MM.1S (cell line): ENCODE measurements around the gene CHRNA10.
"Not testable (repeated sequence)": the region's sequence is repeated elsewhere in the genome, so short reads cannot be mapped to it uniquely, and the experiment has no call there.

Experiments
- DNase-seq: peaks from one replicate; pipeline ENCODE4 v3.0.0-alpha.2; 2015
- H2AFZ ChIP-seq: fragments of 300-600 bp; sonication (generic); 2 replicates; pipeline ENCODE4 v1.6.0; 2016; ENCODE audit warnings: antibody characterized with exemption, low read length
- H3F3A ChIP-seq: fragments of 300-600 bp; sonication (generic); 2 replicates; pipeline ENCODE4 v1.6.1; 2016; ENCODE audit warnings: mild to moderate bottlenecking, antibody characterized with exemption, low read length, moderate library complexity, mixed read lengths; ENCODE audit not compliant: insufficient read depth
- H3K27ac ChIP-seq: fragments of 300-600 bp; sonication (generic); 2 replicates; pipeline ENCODE4 v1.5.1; 2016; ENCODE audit warnings: mild to moderate bottlenecking, low read length
- H3K27me3 ChIP-seq: fragments of 300-600 bp; sonication (generic); replicated peaks from 2 replicates; pipeline ENCODE4 v1.6.0; 2016; ENCODE audit warnings: low read length; ENCODE audit not compliant: insufficient read depth
- H3K36me3 ChIP-seq: fragments of 300-600 bp; sonication (generic); replicated peaks from 2 replicates; pipeline ENCODE4 v1.6.1; 2016; ENCODE audit warnings: mild to moderate bottlenecking, low read length, mixed read lengths; ENCODE audit not compliant: insufficient read depth
- H3K4me1 ChIP-seq: fragments of 300-600 bp; sonication (generic); 2 replicates; pipeline ENCODE4 v1.6.1; 2016; ENCODE audit warnings: low read length, mixed read lengths
- H3K4me2 ChIP-seq: fragments of 300-600 bp; sonication (generic); 2 replicates; pipeline ENCODE4 v1.6.0; 2016; ENCODE audit warnings: low read depth, low read length
- H3K4me3 ChIP-seq: fragments of 300-600 bp; sonication (generic); 2 replicates; pipeline ENCODE4 v1.5.1; 2016; ENCODE audit warnings: low read length, mixed read lengths
- H3K79me2 ChIP-seq: fragments of 300-600 bp; sonication (generic); 2 replicates; pipeline ENCODE4 v1.6.1; 2016; ENCODE audit warnings: mixed run types, low read length, mixed read lengths
- H3K9ac ChIP-seq: fragments of 300-600 bp; sonication (generic); 2 replicates; pipeline ENCODE4 v1.6.1; 2016; ENCODE audit warnings: low read length, mixed read lengths
- H3K9me2 ChIP-seq: fragments of 300-600 bp; sonication (generic); replicated peaks from 2 replicates; pipeline ENCODE4 v1.6.1; 2016; ENCODE audit warnings: mild to moderate bottlenecking, low read length, mixed read lengths; ENCODE audit not compliant: insufficient read depth
- H3K9me3 ChIP-seq: fragments of 300-600 bp; sonication (generic); replicated peaks from 2 replicates; pipeline ENCODE4 v1.6.1; 2016; ENCODE audit warnings: mild to moderate bottlenecking, low read length, mixed read lengths; ENCODE audit not compliant: insufficient read depth
- H4K20me1 ChIP-seq: fragments of 300-600 bp; sonication (generic); 2 replicates; pipeline ENCODE4 v1.6.1; 2016; ENCODE audit warnings: mild to moderate bottlenecking, low read length, moderate library complexity, mixed read lengths; ENCODE audit not compliant: insufficient read depth
- CTCF ChIP-seq: fragments of 300-600 bp; sonication (generic); IDR thresholded peaks from 2 replicates; pipeline ENCODE4 v1.5.1; 2016; ENCODE audit warnings: antibody characterized with exemption, low read length, mixed read lengths
- EZH2 ChIP-seq: fragments of 300-600 bp; sonication (generic); optimal IDR thresholded peaks from 2 replicates; pipeline ENCODE3; 2017; ENCODE audit warnings: low read depth, mild to moderate bottlenecking, antibody characterized with exemption, low read length, mixed read lengths
- EZH2phosphoT487 ChIP-seq: fragments of 300-600 bp; sonication (generic); IDR thresholded peaks from 2 replicates; pipeline ENCODE4 v1.6.1; 2018; ENCODE audit warnings: antibody characterized with exemption, low read length

CHRNA10 gene

DNA sequence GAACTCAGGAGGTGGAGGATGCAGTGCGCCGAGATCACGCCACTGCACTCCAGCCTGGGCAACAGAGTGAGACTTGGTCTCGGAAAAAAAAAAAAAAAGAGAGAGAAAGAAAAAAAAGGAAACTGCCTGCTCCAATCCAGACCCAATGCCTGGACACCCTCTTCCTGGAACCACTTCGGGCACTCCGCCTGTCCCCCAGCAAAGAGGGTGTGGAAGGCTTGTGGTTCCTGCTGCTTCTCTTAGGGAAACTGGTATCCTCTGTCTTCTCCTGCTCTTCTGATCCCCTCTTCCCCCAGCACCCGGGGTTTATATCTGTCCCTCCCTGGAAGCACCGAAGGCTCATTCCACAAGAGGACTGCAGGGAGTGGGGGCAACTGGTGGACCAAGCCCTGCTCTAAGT is 12.9 kb downstream of the CHRNA10 start:
- TF ChIP-seq CTCF, result no peak
- TF ChIP-seq EZH2, result no peak
- TF ChIP-seq EZH2phosphoT487, result no peak
- no peaks in the 10 kb centered on the region for H3K9me3 ChIP-seq

DNA sequence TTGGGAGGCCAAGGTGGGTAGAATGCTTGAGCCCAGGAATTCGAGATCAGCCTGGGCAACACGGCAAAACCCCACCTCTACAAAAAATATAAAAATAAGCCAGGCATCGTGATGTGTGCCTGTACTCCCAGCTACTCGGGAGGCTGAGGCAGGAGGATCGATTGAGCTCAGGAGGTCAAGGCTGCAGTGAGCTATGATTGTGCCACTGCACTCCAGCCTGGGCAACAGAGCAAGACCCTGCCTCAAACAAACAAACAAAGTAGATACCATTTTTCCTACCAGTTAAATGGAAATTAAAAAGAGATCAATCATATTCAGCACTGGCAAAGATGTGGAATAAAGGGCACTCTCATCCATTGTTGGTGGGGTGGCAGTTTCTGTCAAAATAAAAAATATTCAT is 13.9 kb downstream of the CHRNA10 start:
- H2AFZ ChIP-seq, H3K4me2 ChIP-seq, H3F3A ChIP-seq, H3K27ac ChIP-seq, H4K20me1 ChIP-seq, H3K36me3 ChIP-seq, H3K27me3 ChIP-seq, H3K9me2 ChIP-seq, H3K9me3 ChIP-seq, DNase-seq, H3K4me1 ChIP-seq, H3K4me3 ChIP-seq, H3K79me2 ChIP-seq, H3K9ac ChIP-seq: not testable (repeated sequence)

More for the DNA sequence above, 12.9 kb downstream of the CHRNA10 start:
- Histone ChIP-seq H3K4me3 (no peak overlapping the region), H2AFZ (no peak overlapping the region), H3K79me2 (no peaks in the 10 kb centered on the region), H3F3A (no peaks in the 10 kb centered on the region), H3K9me2 (no peaks in the 10 kb centered on the region), H3K9ac (no peak overlapping the region), H3K36me3 (no peaks in the 10 kb centered on the region), H3K27me3 (no peaks in the 10 kb centered on the region), H3K27ac (no peak overlapping the region), H3K4me2 (no peak overlapping the region), H4K20me1 (no peaks in the 10 kb centered on the region), H3K4me1 (no peaks in the 10 kb centered on the region)
- DNase-seq, result no peak

DNA sequence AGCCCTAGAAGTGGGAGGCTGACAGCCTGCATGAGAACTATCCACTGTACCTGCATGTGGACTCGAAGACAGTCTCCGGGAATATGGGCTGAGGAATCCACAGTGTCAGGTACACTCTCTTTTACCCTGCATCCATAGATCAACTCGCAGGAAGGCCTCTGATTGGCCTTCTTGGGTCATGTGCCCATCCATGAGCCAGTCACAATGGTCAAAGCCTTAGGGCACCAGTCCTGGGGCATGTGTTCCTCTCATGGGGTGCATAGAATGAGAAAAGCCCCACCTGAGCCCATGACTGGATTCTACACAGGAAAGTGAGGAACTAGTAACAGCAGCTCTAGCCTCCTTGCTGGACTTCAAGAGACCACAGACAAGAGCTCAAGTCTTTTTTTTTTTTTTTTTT is 15.6 kb downstream of the CHRNA10 start:
- Histone ChIP-seq H3K9me2 (no peaks in the 10 kb centered on the region), H3K27ac (no peak overlapping the region), H2AFZ (no peak overlapping the region), H3K79me2 (no peaks in the 10 kb centered on the region), H3K9ac (no peak overlapping the region), H3K4me3 (no peak overlapping the region), H3K4me1 (no peaks in the 10 kb centered on the region), H3K36me3 (no peaks in the 10 kb centered on the region), H3K27me3 (no peaks in the 10 kb centered on the region), H3F3A (no peaks in the 10 kb centered on the region), H3K9me3 (no peaks in the 10 kb centered on the region), H3K4me2 (no peak overlapping the region), H4K20me1 (no peaks in the 10 kb centered on the region)
- TF ChIP-seq EZH2phosphoT487 (no peak), EZH2 (no peak), CTCF (no peak)
- DNase-seq, result no peak

DNA sequence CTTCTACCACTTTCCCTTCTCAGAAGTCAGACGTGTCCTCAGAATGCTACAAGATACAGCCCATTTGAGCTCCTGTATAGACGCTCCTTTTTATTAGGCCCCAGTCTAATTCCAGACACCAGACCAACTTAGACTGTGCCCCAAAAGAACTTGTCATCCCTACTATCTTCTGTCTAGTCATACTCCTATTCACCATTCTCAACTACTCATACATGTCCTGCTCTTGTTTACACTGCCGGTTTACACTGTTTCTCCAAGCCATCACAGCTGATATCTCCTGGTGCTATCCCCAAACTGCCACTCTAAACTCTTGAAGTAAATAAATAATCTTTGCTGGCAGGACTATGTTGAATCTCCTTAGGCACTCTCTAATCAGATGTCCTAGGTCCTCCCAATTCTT is 18.7 kb downstream of the CHRNA10 start:
- not testable (repeated sequence) for H3F3A ChIP-seq, H3K4me3 ChIP-seq, H3K27ac ChIP-seq, H3K27me3 ChIP-seq, H3K9me2 ChIP-seq, H3K36me3 ChIP-seq, H4K20me1 ChIP-seq, H3K4me1 ChIP-seq, H3K9me3 ChIP-seq, H3K4me2 ChIP-seq, H3K79me2 ChIP-seq, H3K9ac ChIP-seq, DNase-seq, H2AFZ ChIP-seq

- H3K79me2 ChIP-seq, H3F3A ChIP-seq, H3K9ac ChIP-seq, DNase-seq, H3K4me1 ChIP-seq, H3K4me2 ChIP-seq, H3K27me3 ChIP-seq, H3K4me3 ChIP-seq, H3K36me3 ChIP-seq, H3K9me2 ChIP-seq, H3K27ac ChIP-seq, H4K20me1 ChIP-seq, H2AFZ ChIP-seq, H3K9me3 ChIP-seq: not testable (repeated sequence)
These were observed 21.8 kb downstream of the CHRNA10 start for GRCh38 chr11:3649374-3649773.

DNA sequence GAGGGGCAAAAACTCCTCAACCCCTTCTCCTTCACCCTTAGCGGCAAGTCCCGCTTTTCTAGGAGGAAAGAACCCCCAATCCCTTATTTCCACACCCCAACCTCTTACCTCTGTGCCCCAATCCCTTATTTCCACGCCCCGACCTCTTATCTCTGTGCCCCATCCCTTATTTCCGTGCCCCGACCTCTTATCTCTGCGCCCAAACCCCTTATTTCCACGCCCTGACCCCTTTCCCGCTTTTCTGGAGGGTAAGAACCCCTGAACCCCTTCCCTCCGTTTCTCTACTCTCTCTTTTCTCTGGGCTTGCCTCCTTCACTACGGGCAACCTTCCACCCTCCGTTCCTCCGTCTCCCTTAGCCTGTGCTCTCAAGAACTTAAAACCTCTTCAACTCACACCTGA is 22.3 kb downstream of the CHRNA10 start:
- H3K27me3 ChIP-seq, H3K4me1 ChIP-seq, H3K9ac ChIP-seq, H3K9me2 ChIP-seq, H3K79me2 ChIP-seq, H2AFZ ChIP-seq, H3K36me3 ChIP-seq, H4K20me1 ChIP-seq, H3K4me3 ChIP-seq, H3K4me2 ChIP-seq, H3K9me3 ChIP-seq, H3F3A ChIP-seq, DNase-seq, H3K27ac ChIP-seq: not testable (repeated sequence)
